Stomach smooth muscle (tissue), 2 donors: ENCODE data around the gene DDX23.
"Not testable (repeated sequence)": the region's sequence is repeated elsewhere in the genome, so short reads cannot be mapped to it uniquely, and the experiment has no call there.

Experiments
- H3K27ac ChIP-seq: one replicate; pipeline ENCODE4 v1.7.0; 2013; ENCODE audit warnings: mild to moderate bottlenecking, low read length, inconsistent platforms
- H3K27me3 ChIP-seq, 2 donors: one replicate each; pipeline ENCODE4 v1.7.0; 2013; ENCODE audit warnings: low read length in 2 of 2; ENCODE audit not compliant: insufficient read depth in 2 of 2, control insufficient read depth in 1 of 2
- H3K36me3 ChIP-seq, 2 donors: one replicate each; pipeline ENCODE4 v1.7.0; 2013; ENCODE audit warnings: low read length in 2 of 2; ENCODE audit not compliant: control insufficient read depth in 2 of 2, insufficient read depth in 2 of 2
- H3K4me1 ChIP-seq: one replicate; pipeline ENCODE4 v1.7.0; 2013; ENCODE audit warnings: low read length; ENCODE audit not compliant: control insufficient read depth, insufficient read depth
- H3K4me3 ChIP-seq, 2 donors: one replicate each; pipeline ENCODE4 v1.7.0; 2013; ENCODE audit warnings: low read length in 2 of 2
- H3K9ac ChIP-seq, 2 donors: one replicate each; pipeline ENCODE4 v1.7.0; 2013; ENCODE audit warnings: low read length in 2 of 2, mild to moderate bottlenecking in 1 of 2
- H3K9me3 ChIP-seq, 2 donors: one replicate each; pipeline ENCODE4 v1.7.0; 2013; ENCODE audit warnings: low read length in 2 of 2; ENCODE audit not compliant: control insufficient read depth in 2 of 2
- donor health status: healthy.
- donor health status: Pancreatic carcinoma.

Gene DDX23

GRCh38 chr12:48862760-48863159 lies 10.8 kb upstream of the DDX23 start:
- Histone ChIP-seq H3K9me3 (no peaks in the 10 kb centered on the region), H3K27ac (no peak overlapping the region), H3K9ac (no peak overlapping the region)

GRCh38 chr12:48861111-48861510 lies 9.1 kb upstream of the DDX23 start:
- H3K27me3 ChIP-seq, result peaks cover 11 to 19% of the 10 kb centered on the region in 2 donors

More at GRCh38 chr12:48862760-48863159, 10.8 kb upstream of the DDX23 start:
- Histone ChIP-seq H3K27me3 (peaks cover 11 to 19% of the 10 kb centered on the region in 2 donors), H3K4me3 (no peak overlapping the region), H3K4me1 (peaks cover 10% of the 10 kb centered on the region), H3K36me3 (no peaks in the 10 kb centered on the region)

GRCh38 chr12:48860236-48860635 lies 8.3 kb upstream of the DDX23 start:
- H3K4me3 ChIP-seq, H3K9ac ChIP-seq, H3K4me1 ChIP-seq, H3K27ac ChIP-seq, H3K36me3 ChIP-seq, H3K9me3 ChIP-seq: not testable (repeated sequence)
- peaks cover 11 to 18% of the 10 kb centered on the region in 2 donors for H3K27me3 ChIP-seq

More at GRCh38 chr12:48861111-48861510, 9.1 kb upstream of the DDX23 start:
- H3K27ac ChIP-seq, result no peak overlapping the region
- no peak overlapping the region for H3K4me3 ChIP-seq
- H3K9me3 ChIP-seq, result no peaks in the 10 kb centered on the region
- no peak overlapping the region for H3K9ac ChIP-seq
- no peaks in the 10 kb centered on the region for H3K36me3 ChIP-seq
- peaks cover 10% of the 10 kb centered on the region for H3K4me1 ChIP-seq

- H3K36me3 ChIP-seq, result no peaks in the 10 kb centered on the region
- H3K27me3 ChIP-seq, result peaks cover 8 to 14% of the 10 kb centered on the region in 2 donors
- no peaks in the 10 kb centered on the region for H3K9me3 ChIP-seq
- H3K9ac ChIP-seq, result no peak overlapping the region
- no peak overlapping the region for H3K27ac ChIP-seq
- peaks cover under 1% of the 10 kb centered on the region for H3K4me1 ChIP-seq
- no peak overlapping the region for H3K4me3 ChIP-seq
Observed at GRCh38 chr12:48859607-48860006, 7.6 kb upstream of the DDX23 start.

GRCh38 chr12:48858043-48858442 lies 6.1 kb upstream of the DDX23 start:
- H3K4me1 ChIP-seq, result no peaks in the 10 kb centered on the region
- H3K9ac ChIP-seq, result no peak overlapping the region
- H3K27ac ChIP-seq, result no peak overlapping the region
- H3K4me3 ChIP-seq, result no peak overlapping the region
- peaks cover 0 to 7% of the 10 kb centered on the region in 2 donors for H3K27me3 ChIP-seq
- no peaks in the 10 kb centered on the region for H3K36me3 ChIP-seq
- H3K9me3 ChIP-seq, result no peaks in the 10 kb centered on the region

- H3K9ac ChIP-seq, result no peak overlapping the region
- H3K27ac ChIP-seq, result no peak overlapping the region
- peaks cover 0 to 2% of the 10 kb centered on the region in 2 donors for H3K27me3 ChIP-seq
- H3K4me1 ChIP-seq, result peaks cover 3% of the 10 kb centered on the region
- H3K4me3 ChIP-seq, result no peak overlapping the region
- H3K9me3 ChIP-seq, result no peaks in the 10 kb centered on the region
- H3K36me3 ChIP-seq, result no peaks in the 10 kb centered on the region
Observed at GRCh38 chr12:48857278-48857994, 5.5 kb upstream of the DDX23 start.

GRCh38 chr12:48856379-48856778 lies 4.4 kb upstream of the DDX23 start:
- no peaks in the 10 kb centered on the region for H3K36me3 ChIP-seq
- no peak overlapping the region for H3K27ac ChIP-seq
- no peak overlapping the region for H3K4me3 ChIP-seq
- H3K9me3 ChIP-seq, result no peaks in the 10 kb centered on the region
- H3K9ac ChIP-seq, result no peak overlapping the region
- H3K4me1 ChIP-seq, result peaks cover 4% of the 10 kb centered on the region
- H3K27me3 ChIP-seq, result no peaks in the 10 kb centered on the region

GRCh38 chr12:48854932-48855331 lies 3.0 kb upstream of the DDX23 start:
- not testable (repeated sequence) for H3K9ac ChIP-seq, H3K27ac ChIP-seq, H3K4me3 ChIP-seq, H3K27me3 ChIP-seq, H3K36me3 ChIP-seq, H3K9me3 ChIP-seq
- H3K4me1 ChIP-seq, result peaks cover 13% of the 10 kb centered on the region

GRCh38 chr12:48854488-48854887 lies 2.5 kb upstream of the DDX23 start:
- Histone ChIP-seq H3K9ac (no peak overlapping the region), H3K4me3 (no peak overlapping the region), H3K27me3 (no peaks in the 10 kb centered on the region), H3K36me3 (peaks cover 0 to 2% of the 10 kb centered on the region in 2 donors), H3K9me3 (no peaks in the 10 kb centered on the region), H3K27ac (no peak overlapping the region), H3K4me1 (peaks cover 13% of the 10 kb centered on the region)

- H3K9ac ChIP-seq, result peak overlapping the region; percentile 55 to 70
- H3K36me3 ChIP-seq, result peaks cover 0 to 2% of the 10 kb centered on the region in 2 donors
- H3K4me1 ChIP-seq, result peaks cover 13% of the 10 kb centered on the region
- no peaks in the 10 kb centered on the region for H3K9me3 ChIP-seq
- peak overlapping the region; percentile 47 to 96 for H3K4me3 ChIP-seq
- no peaks in the 10 kb centered on the region for H3K27me3 ChIP-seq
- H3K27ac ChIP-seq, result peak overlapping the region; percentile 46
Observed at GRCh38 chr12:48852734-48853688, 1.0 kb upstream of the DDX23 start.
